GM23338 (cell line): ENCODE results near the gene CAMTA1.

ENCODE experiments used
- EZH2 ChIP-seq: fragments of 200-600 bp; sonication (generic); IDR thresholded peaks from one replicate; pipeline ENCODE4 v1.8.0; 2017; ENCODE audit warnings: antibody characterized with exemption, mild to moderate bottlenecking, low read depth; ENCODE audit not compliant: unreplicated experiment
- EZH2phosphoT487 ChIP-seq: fragments of 200-600 bp; sonication (generic); IDR thresholded peaks from one replicate; pipeline ENCODE4 v1.8.1; 2018; ENCODE audit warnings: antibody characterized with exemption; ENCODE audit not compliant: unreplicated experiment
- JUNB ChIP-seq: IDR thresholded peaks from one replicate; pipeline ENCODE4 v1.6.1; 2016; ENCODE audit warnings: antibody characterized with exemption; ENCODE audit not compliant: unreplicated experiment
- STAT1 ChIP-seq: IDR thresholded peaks from one replicate; pipeline ENCODE4 v1.6.1; 2016; ENCODE audit warnings: antibody characterized with exemption; ENCODE audit not compliant: unreplicated experiment
- TF ChIP-seq, protein P1 (sequence below), 2 experiments: fragments of 200-600 bp in 1 of 2; sonication (generic) in 1 of 2; conservative IDR thresholded peaks; 2 replicates each; pipeline versions ENCODE4 v1.5.1 to v1.6.1; 2016 to 2017; ENCODE audit warnings: antibody characterized with exemption in 2 of 2, low read depth in 2 of 2, mild to moderate bottlenecking in 2 of 2, moderate library complexity in 1 of 2
- TF ChIP-seq, protein P2 (sequence below): IDR thresholded peaks from one replicate; pipeline ENCODE4 v1.6.1; 2018; ENCODE audit warnings: antibody characterized with exemption; ENCODE audit not compliant: unreplicated experiment

DNA sequence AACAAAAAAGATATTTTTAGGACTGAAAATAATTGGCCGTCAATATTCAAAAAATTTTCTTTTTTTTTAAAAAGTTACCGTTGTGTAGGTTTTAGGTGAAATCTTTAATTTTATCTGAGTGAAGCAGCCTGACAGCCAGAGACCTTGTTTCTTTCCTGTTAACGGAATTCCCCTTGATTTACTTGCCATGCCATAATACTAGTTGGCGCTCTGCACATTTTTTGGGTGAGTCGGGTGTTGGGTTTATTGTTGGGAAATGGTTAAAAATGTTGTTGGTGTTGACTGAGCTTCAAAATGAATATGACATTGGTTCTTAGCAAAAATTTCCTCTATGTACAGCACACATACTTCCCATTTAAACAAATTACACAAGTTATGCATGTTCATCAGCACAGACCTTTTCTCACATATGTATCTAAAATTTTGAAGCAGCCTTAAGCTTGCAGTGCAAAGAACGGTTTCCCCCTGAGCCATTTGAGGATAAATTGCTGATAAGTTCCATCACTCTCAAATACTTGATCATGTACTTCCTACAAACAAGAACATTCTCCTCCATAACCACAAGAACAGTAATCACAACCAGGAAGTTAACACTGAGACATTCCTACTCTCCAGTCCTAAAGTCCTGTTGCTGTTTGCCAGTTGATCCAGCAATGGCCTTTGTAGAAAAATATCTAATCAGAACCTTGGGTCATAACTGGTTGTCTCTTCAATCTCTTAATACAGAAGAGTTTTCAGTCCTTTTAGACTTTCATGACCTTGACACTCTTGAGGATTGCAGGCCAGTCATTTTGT is 34.2 kb downstream of the CAMTA1 start:
- TF ChIP-seq EZH2phosphoT487, result no peak
- TF ChIP-seq, protein P1, sequence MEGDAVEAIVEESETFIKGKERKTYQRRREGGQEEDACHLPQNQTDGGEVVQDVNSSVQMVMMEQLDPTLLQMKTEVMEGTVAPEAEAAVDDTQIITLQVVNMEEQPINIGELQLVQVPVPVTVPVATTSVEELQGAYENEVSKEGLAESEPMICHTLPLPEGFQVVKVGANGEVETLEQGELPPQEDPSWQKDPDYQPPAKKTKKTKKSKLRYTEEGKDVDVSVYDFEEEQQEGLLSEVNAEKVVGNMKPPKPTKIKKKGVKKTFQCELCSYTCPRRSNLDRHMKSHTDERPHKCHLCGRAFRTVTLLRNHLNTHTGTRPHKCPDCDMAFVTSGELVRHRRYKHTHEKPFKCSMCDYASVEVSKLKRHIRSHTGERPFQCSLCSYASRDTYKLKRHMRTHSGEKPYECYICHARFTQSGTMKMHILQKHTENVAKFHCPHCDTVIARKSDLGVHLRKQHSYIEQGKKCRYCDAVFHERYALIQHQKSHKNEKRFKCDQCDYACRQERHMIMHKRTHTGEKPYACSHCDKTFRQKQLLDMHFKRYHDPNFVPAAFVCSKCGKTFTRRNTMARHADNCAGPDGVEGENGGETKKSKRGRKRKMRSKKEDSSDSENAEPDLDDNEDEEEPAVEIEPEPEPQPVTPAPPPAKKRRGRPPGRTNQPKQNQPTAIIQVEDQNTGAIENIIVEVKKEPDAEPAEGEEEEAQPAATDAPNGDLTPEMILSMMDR (conservative IDR thresholded peaks at IDR 0.05; ENCODE audit: low read depth in 2 of 2), result no peak
- TF ChIP-seq EZH2, result no peak
- no peak for TF ChIP-seq STAT1
- no peak for TF ChIP-seq JUNB
- TF ChIP-seq, protein P2, sequence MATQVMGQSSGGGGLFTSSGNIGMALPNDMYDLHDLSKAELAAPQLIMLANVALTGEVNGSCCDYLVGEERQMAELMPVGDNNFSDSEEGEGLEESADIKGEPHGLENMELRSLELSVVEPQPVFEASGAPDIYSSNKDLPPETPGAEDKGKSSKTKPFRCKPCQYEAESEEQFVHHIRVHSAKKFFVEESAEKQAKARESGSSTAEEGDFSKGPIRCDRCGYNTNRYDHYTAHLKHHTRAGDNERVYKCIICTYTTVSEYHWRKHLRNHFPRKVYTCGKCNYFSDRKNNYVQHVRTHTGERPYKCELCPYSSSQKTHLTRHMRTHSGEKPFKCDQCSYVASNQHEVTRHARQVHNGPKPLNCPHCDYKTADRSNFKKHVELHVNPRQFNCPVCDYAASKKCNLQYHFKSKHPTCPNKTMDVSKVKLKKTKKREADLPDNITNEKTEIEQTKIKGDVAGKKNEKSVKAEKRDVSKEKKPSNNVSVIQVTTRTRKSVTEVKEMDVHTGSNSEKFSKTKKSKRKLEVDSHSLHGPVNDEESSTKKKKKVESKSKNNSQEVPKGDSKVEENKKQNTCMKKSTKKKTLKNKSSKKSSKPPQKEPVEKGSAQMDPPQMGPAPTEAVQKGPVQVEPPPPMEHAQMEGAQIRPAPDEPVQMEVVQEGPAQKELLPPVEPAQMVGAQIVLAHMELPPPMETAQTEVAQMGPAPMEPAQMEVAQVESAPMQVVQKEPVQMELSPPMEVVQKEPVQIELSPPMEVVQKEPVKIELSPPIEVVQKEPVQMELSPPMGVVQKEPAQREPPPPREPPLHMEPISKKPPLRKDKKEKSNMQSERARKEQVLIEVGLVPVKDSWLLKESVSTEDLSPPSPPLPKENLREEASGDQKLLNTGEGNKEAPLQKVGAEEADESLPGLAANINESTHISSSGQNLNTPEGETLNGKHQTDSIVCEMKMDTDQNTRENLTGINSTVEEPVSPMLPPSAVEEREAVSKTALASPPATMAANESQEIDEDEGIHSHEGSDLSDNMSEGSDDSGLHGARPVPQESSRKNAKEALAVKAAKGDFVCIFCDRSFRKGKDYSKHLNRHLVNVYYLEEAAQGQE, result no peak
